ENCODE measurements around the gene APRT.

GRCh38 chr16:88816736-88817535 lies 5.2 kb upstream of the APRT start:
- TF ChIP-seq, protein P1, sequence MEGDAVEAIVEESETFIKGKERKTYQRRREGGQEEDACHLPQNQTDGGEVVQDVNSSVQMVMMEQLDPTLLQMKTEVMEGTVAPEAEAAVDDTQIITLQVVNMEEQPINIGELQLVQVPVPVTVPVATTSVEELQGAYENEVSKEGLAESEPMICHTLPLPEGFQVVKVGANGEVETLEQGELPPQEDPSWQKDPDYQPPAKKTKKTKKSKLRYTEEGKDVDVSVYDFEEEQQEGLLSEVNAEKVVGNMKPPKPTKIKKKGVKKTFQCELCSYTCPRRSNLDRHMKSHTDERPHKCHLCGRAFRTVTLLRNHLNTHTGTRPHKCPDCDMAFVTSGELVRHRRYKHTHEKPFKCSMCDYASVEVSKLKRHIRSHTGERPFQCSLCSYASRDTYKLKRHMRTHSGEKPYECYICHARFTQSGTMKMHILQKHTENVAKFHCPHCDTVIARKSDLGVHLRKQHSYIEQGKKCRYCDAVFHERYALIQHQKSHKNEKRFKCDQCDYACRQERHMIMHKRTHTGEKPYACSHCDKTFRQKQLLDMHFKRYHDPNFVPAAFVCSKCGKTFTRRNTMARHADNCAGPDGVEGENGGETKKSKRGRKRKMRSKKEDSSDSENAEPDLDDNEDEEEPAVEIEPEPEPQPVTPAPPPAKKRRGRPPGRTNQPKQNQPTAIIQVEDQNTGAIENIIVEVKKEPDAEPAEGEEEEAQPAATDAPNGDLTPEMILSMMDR (IDR thresholded peaks at IDR 0.05): no peak
- TF ChIP-seq POLR2AphosphoS5 (IDR thresholded peaks at IDR 0.05): no peak

Measured in transverse colon (tissue), 4 donors.